GM21717 (cell line): Measurements from ENCODE around the gene VPS13D.
A peak's percentile ranks its signal among the peaks of the same experiment; 100 is the strongest.
"Not testable (repeated sequence)": the region's sequence is repeated elsewhere in the genome, so short reads cannot be mapped to it uniquely, and the experiment has no call there.

Experiments used
- ATAC-seq: cut with Tn5 transposase; IDR thresholded peaks from one replicate; pipeline ENCODE4 v1.9.1; 2021; ENCODE audit warnings: mild to moderate bottlenecking, moderate library complexity; ENCODE audit not compliant: unreplicated experiment

Gene VPS13D

GRCh38 chr1:12285496-12286143, 55.8 kb downstream of the VPS13D start:
- no peak for ATAC-seq

- ATAC-seq, result no peak
Measured at GRCh38 chr1:12287869-12288268, 58.0 kb downstream of the VPS13D start.

GRCh38 chr1:12290828-12291227, 61.0 kb downstream of the VPS13D start:
- no peak for ATAC-seq

GRCh38 chr1:12293416-12293815, 63.6 kb downstream of the VPS13D start:
- no peak for ATAC-seq

GRCh38 chr1:12294076-12294475, 64.2 kb downstream of the VPS13D start:
- ATAC-seq, result no peak

- no peak for ATAC-seq
Measured at GRCh38 chr1:12296016-12296415, 66.2 kb downstream of the VPS13D start.

GRCh38 chr1:12296623-12297022, 66.8 kb downstream of the VPS13D start:
- peak; percentile 72 for ATAC-seq

GRCh38 chr1:12300706-12301105, 70.9 kb downstream of the VPS13D start:
- ATAC-seq, result no peak

- no peak for ATAC-seq
Measured at GRCh38 chr1:12301518-12302237, 71.8 kb downstream of the VPS13D start.

GRCh38 chr1:12302798-12303447, 73.1 kb downstream of the VPS13D start:
- ATAC-seq, result no peak

GRCh38 chr1:12305377-12305776, 75.5 kb downstream of the VPS13D start:
- ATAC-seq, result no peak

- no peak for ATAC-seq
Measured at GRCh38 chr1:12309783-12310742, 80.2 kb downstream of the VPS13D start.

- ATAC-seq, result no peak
Measured at GRCh38 chr1:12314333-12314903, 84.6 kb downstream of the VPS13D start.

GRCh38 chr1:12315146-12315545, 85.3 kb downstream of the VPS13D start:
- no peak for ATAC-seq

- no peak for ATAC-seq
Measured at GRCh38 chr1:12316331-12316730, 86.5 kb downstream of the VPS13D start.

- ATAC-seq, result no peak
Measured at GRCh38 chr1:12320486-12320885, 90.7 kb downstream of the VPS13D start.

GRCh38 chr1:12324423-12324822, 94.6 kb downstream of the VPS13D start:
- no peak for ATAC-seq

- ATAC-seq, result not testable (repeated sequence)
Measured at GRCh38 chr1:12324973-12325372, 95.1 kb downstream of the VPS13D start.

- ATAC-seq, result no peak
Measured at GRCh38 chr1:12326986-12327385, 97.2 kb downstream of the VPS13D start.

GRCh38 chr1:12327566-12327965, 97.7 kb downstream of the VPS13D start:
- ATAC-seq, result no peak
